Pancreas (tissue), 10 donors: Measurements from ENCODE around the gene GGA3. TPM values are rescaled to one million over a fixed set of nuclear protein-coding genes. Genes with fewer than 3 reads are reported as not detected.
"Not testable (repeated sequence)": the region's sequence is repeated elsewhere in the genome, so short reads cannot be mapped to it uniquely, and the experiment has no call there.

Experiments used
- ATAC-seq, 4 donors: fragments of 200-7000 bp; cut with Tn5 transposase; one replicate each; pipeline versions ENCODE4 v1.8.0 to v1.9.1; 2020; ENCODE audit warnings: mild to moderate bottlenecking in 4 of 4, moderate library complexity in 4 of 4
- DNase-seq, 6 donors: peaks; one replicate each; pipeline ENCODE4 v3.0.0-alpha.2; 2020
- FAIRE-seq: peaks from 2 replicates; lab custom pipeline; 2012; peaks lifted over from hg19 to GRCh38; lab: Jason Lieb, UNC
- H3K27ac ChIP-seq, 4 donors: fragments of 200-600 bp; sonication (generic); 1 replicate in 3 of 4; 2 replicates in 1 of 4; pipeline versions ENCODE4 v1.5.0 to v1.8.0; 2020
- H3K27me3 ChIP-seq, 4 donors: fragments of 200-600 bp; one replicate each; pipeline ENCODE4 v1.8.0; 2021
- H3K36me3 ChIP-seq, 3 donors: fragments of 200-600 bp; sonication (generic) in 1 of 3; one replicate each; pipeline versions ENCODE4 v1.5.0 to v1.8.0; 2020 to 2021
- H3K4me1 ChIP-seq, 3 donors: fragments of 200-600 bp; one replicate each; pipeline ENCODE4 v1.8.0; 2021
- H3K4me3 ChIP-seq, 4 donors: fragments of 200-600 bp; sonication (generic) in 2 of 4; one replicate each; pipeline versions ENCODE4 v1.5.0 to v1.8.0; 2020 to 2021
- H3K9me3 ChIP-seq, 4 donors: fragments of 200-600 bp; one replicate each; pipeline ENCODE4 v1.8.0; 2021
- WGBS, 2 donors: extraction: QIAGEN DNeasy Blood & Tissue Kit; methylation state at CpG; one replicate each; pipeline ENCODE4 v1.1.7; 2013; 5-methylcytosine and 5-hydroxymethylcytosine counted together
- intact Hi-C, 3 donors: fragments of 100-400 bp; cut with DNase I; formaldehyde crosslinking; loops; one replicate each; pipeline versions ENCODE4 v1.11.1 to v1.14.2; 2022
- polyA plus RNA-seq, 2 donors: library from polyadenylated mRNA; stranded (reverse); fragments of 200-250 nt; gene quantifications; one replicate each; pipeline ENCODE4 v1.2.3, GENCODE V29; 2013
- total RNA-seq, 6 donors: library from RNA; stranded (reverse); fragmentation: NEBNext Ultra II Directional in 4 of 6; extraction: Animal tissue kit (Norgen Biotek cat#: 25700) in 4 of 6; gene quantifications; one replicate each; pipeline versions ENCODE4 v1.2.1 to v1.2.4, GENCODE V29; 2021 to 2023
- TF ChIP-seq, protein P1 (sequence below), 4 donors: fragments of 200-600 bp; sonication (generic) in 3 of 4; IDR thresholded peaks; one replicate each; pipeline versions ENCODE4 v1.5.0 to v1.8.0; 2021; ENCODE audit warnings: antibody characterized with exemption in 4 of 4
- donor health status: healthy with polysubstance abuse.
- donor health status: DM: no; HTN: no; CAD: no; lungs with moderate emphysema.
- donor health status: DM: no; HTN: no; CAD: no.
- donor health status: control.
- donor health status: control.
- donor health status: Bipolar disorder and iron deficiency.
- donor health status: DM: yes; HTN: yes; CAD: no.
- donor health status: DM: no; HTN: no; CAD: no.
- donor health status: DM: no; HTN: no; CAD: no.
- donor health status: DM: yes; HTN: yes; CAD: no.

Gene GGA3
- total and polyA plus RNA-seq, 8 donors = 13.9 to 39.7 (median 21.0) TPM

DNA sequence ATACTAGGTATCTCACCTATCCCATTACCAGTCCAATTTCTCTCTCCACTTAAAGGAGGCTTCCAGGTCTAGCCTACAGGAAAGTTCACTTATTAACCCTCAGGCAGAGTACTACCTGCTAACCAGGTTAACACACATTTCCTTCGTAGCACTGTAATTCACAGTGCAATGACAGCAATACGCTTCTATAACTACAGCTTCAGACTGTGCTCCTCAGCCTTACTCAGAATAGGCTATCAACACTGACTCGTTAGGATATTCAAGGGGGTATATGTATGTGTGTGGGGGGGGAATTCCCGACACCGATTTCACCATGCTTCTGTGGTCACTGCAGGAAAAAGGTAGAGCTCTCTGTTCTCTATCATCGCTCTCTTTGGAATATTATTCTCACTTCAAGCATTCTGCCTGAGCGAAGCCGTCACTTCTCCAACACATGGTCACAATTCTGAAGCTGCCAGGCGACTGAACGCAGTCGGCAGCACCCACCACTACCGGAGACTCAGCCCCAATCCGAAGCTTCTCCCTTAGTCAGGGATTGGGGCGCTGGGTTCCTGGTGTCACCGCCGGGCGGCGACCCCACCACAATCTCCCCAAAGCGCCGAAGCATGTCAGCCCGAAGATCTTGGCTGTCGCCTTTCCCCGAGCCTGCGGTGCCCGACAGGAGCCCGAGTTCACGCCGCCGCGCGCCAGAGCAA lies 618 bp downstream of the GGA3 start:
- DNase-seq (no peak), FAIRE-seq (no peak), ATAC-seq (peak in 2 of 4 donors; percentile 1 to 3)
- TF ChIP-seq, protein P1, sequence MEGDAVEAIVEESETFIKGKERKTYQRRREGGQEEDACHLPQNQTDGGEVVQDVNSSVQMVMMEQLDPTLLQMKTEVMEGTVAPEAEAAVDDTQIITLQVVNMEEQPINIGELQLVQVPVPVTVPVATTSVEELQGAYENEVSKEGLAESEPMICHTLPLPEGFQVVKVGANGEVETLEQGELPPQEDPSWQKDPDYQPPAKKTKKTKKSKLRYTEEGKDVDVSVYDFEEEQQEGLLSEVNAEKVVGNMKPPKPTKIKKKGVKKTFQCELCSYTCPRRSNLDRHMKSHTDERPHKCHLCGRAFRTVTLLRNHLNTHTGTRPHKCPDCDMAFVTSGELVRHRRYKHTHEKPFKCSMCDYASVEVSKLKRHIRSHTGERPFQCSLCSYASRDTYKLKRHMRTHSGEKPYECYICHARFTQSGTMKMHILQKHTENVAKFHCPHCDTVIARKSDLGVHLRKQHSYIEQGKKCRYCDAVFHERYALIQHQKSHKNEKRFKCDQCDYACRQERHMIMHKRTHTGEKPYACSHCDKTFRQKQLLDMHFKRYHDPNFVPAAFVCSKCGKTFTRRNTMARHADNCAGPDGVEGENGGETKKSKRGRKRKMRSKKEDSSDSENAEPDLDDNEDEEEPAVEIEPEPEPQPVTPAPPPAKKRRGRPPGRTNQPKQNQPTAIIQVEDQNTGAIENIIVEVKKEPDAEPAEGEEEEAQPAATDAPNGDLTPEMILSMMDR (IDR thresholded peaks at IDR 0.05) = no peak
- Histone ChIP-seq H3K27ac (peak overlapping the region; percentile 96 to 99 (median 98)), H3K4me1 (peaks cover 8 to 17% (median 10%) of the 10 kb centered on the region in 3 donors), H3K27me3 (no peaks in the 10 kb centered on the region), H3K9me3 (no peaks in the 10 kb centered on the region), H3K36me3 (peaks cover under 1 to 10% (median under 1%) of the 10 kb centered on the region in 3 donors), H3K4me3 (peak overlapping the region; percentile 98 to 100 (median 100))
- 1% methylated on average over 31 of the region's 31 CpGs for WGBS, 2 donors
- intact Hi-C loops = no loop called here

- H3K36me3 ChIP-seq, DNase-seq, H3K4me3 ChIP-seq, H3K27ac ChIP-seq, FAIRE-seq, H3K27me3 ChIP-seq, H3K9me3 ChIP-seq, ATAC-seq, H3K4me1 ChIP-seq, intact Hi-C loops: not testable (repeated sequence)
- WGBS, 2 donors = 12 to 14% methylated on average over 2 of the region's 2 CpGs
Observed at GRCh38 chr17:75257228-75257627, 4.2 kb downstream of the GGA3 start.

DNA sequence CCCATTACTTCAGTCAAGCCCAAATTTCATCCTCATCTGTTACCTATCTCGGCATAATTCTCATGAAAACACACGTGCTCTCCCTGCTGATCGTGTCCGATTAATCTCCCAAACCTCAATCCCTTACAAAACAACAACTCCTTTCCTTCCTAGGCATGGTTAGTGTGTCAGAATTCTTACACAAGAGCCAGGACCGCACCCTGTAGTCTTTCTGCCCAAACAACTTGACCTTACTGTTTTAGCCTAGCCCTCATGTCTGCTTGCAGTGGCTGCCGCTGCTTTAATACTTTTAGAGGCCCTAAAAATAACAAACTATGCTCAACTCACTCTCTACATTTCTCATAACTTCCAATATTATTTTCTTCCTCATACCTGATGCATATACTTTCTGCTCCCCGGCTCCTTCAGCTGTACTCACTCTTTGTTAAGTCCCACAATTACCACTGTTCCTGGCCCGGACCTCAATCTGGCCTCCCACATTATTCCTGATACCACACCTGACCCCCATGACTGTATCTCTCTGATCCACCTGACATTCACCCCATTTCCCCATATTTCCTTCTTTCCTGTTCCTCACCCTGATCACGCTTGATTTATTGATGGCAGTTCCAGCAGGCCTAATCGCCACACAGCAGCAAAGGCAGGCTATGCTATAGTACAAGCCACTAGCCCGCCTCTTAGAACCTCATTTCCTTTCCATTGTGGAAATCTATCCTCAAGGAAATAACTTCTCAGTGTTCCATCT lies 5.3 kb downstream of the GGA3 start:
- not testable (repeated sequence) for FAIRE-seq

GRCh38 chr17:75252039-75252816 lies 9.2 kb downstream of the GGA3 start:
- 86 to 87% methylated on average over 8 of the region's 8 CpGs for WGBS, 2 donors
- Histone ChIP-seq H3K4me1 (no peaks in the 10 kb centered on the region), H3K36me3 (no peaks in the 10 kb centered on the region), H3K27ac (no peak overlapping the region), H3K4me3 (no peak overlapping the region), H3K9me3 (no peaks in the 10 kb centered on the region), H3K27me3 (no peaks in the 10 kb centered on the region)
- no peak for FAIRE-seq
- no peak for DNase-seq
- ATAC-seq = no peak
- TF ChIP-seq, protein P1 (IDR thresholded peaks at IDR 0.05) = no peak
- intact Hi-C loops = no loop called here

More for the DNA sequence above, 5.3 kb downstream of the GGA3 start:
- DNase-seq, intact Hi-C loops, H3K27ac ChIP-seq, H3K36me3 ChIP-seq, H3K27me3 ChIP-seq, H3K4me3 ChIP-seq, H3K4me1 ChIP-seq, ATAC-seq, H3K9me3 ChIP-seq: not testable (repeated sequence)
- 75 to 80% methylated on average over 11 of the region's 11 CpGs for WGBS, 2 donors

DNA sequence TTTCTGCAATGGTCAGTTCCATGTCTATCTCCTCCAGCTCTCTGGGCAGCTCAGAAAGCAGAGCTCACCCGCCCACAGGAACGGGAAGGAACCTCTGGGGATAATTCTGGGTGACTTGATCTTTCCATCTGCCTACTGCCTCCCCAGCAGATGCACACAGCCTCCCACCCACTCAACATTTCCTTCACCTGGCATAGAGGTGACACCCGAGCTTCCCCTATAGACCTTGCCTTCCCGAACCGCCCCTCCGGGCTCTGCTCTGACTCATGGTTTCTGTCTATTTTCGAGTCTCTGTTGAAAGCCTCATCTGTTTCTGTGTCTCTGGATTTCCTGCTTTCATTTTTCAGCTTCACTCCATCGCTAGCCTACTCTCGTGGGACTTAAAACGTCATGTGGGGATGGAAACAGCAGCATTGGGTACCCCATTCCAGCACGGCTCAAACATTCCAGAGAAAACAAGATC lies 11.4 kb downstream of the GGA3 start:
- Histone ChIP-seq H3K9me3 (no peaks in the 10 kb centered on the region), H3K36me3 (peaks cover under 1 to 14% (median 5%) of the 10 kb centered on the region in 3 donors), H3K4me3 (no peak overlapping the region), H3K27me3 (no peaks in the 10 kb centered on the region), H3K4me1 (no peaks in the 10 kb centered on the region), H3K27ac (no peak overlapping the region)
- 75 to 79% methylated on average over 11 of the region's 11 CpGs for whole genome bisulfite sequencing, 2 donors
- no peak for FAIRE-seq
- TF ChIP-seq, protein P1 (IDR thresholded peaks at IDR 0.05) = no peak
- peak in 3 of 4 donors; percentile 43 to 67 (median 49) for ATAC-seq
- DNase-seq = no peak
- intact Hi-C loops = no loop called here
